H9 (cell line): ENCODE results near the gene SOX13. TPM values are rescaled to one million over a fixed set of nuclear protein-coding genes. Genes with fewer than 3 reads are reported as not detected.

Experiments used
- DNase-seq: peaks from one replicate; pipeline ENCODE4 v3.0.0-alpha.2; 2017
- H2AFZ ChIP-seq: one replicate; pipeline ENCODE4 v1.6.1; 2013; ENCODE audit warnings: mild to moderate bottlenecking, low read length, control low read depth, moderate library complexity
- H2AK5ac ChIP-seq: 2 replicates; pipeline ENCODE4 v1.6.1; 2013; ENCODE audit warnings: low read length, control low read depth, mixed read lengths; ENCODE audit not compliant: insufficient read length
- H2BK120ac ChIP-seq: one replicate; pipeline ENCODE4 v1.6.1; 2013; ENCODE audit warnings: low read depth, mild to moderate bottlenecking, low read length, control low read depth, inconsistent platforms; ENCODE audit not compliant: poor library complexity, severe bottlenecking
- H2BK12ac ChIP-seq: 2 replicates; pipeline ENCODE4 v1.6.1; 2013; ENCODE audit warnings: low read length, control low read depth, mixed read lengths, low read depth; ENCODE audit not compliant: insufficient read length
- H2BK15ac ChIP-seq: 2 replicates; pipeline ENCODE4 v1.6.1; 2013; ENCODE audit warnings: low read depth, low read length, control low read depth
- H2BK20ac ChIP-seq: one replicate; pipeline ENCODE4 v1.6.1; 2013; ENCODE audit warnings: low read depth, mild to moderate bottlenecking, low read length, control low read depth, inconsistent platforms; ENCODE audit not compliant: poor library complexity, severe bottlenecking
- H2BK5ac ChIP-seq: 2 replicates; pipeline ENCODE4 v1.6.1; 2013; ENCODE audit warnings: low read length, control low read depth, mixed read lengths; ENCODE audit not compliant: insufficient read length
- H3K14ac ChIP-seq: 2 replicates; pipeline ENCODE4 v1.6.1; 2013; ENCODE audit warnings: low read length, control low read depth; ENCODE audit not compliant: insufficient read depth
- H3K18ac ChIP-seq: 2 replicates; pipeline ENCODE4 v1.6.1; 2013; ENCODE audit warnings: low read depth, mild to moderate bottlenecking, mixed read lengths, low read length, control low read depth; ENCODE audit not compliant: insufficient read length
- H3K23ac ChIP-seq: 2 replicates; pipeline ENCODE4 v1.6.1; 2013; ENCODE audit warnings: low read length, control low read depth, mixed read lengths, low read depth; ENCODE audit not compliant: insufficient read length
- H3K23me2 ChIP-seq: 2 replicates; pipeline ENCODE4 v1.6.1; 2013; ENCODE audit warnings: low read depth, mild to moderate bottlenecking, mixed read lengths, low read length, control low read depth; ENCODE audit not compliant: insufficient read length, poor library complexity, severe bottlenecking
- H3K27ac ChIP-seq: 2 replicates; pipeline ENCODE4 v1.5.1; 2013; ENCODE audit warnings: low read length, control low read depth, mixed read lengths, low read depth; ENCODE audit not compliant: insufficient read length
- H3K27me3 ChIP-seq: 2 replicates; pipeline ENCODE4 v1.6.1; 2013; ENCODE audit warnings: low read length, control low read depth, inconsistent platforms; ENCODE audit not compliant: insufficient read depth
- H3K4ac ChIP-seq: 2 replicates; pipeline ENCODE4 v1.6.1; 2013; ENCODE audit warnings: low read depth, mild to moderate bottlenecking, control low read depth, inconsistent platforms, low read length, moderate library complexity
- H3K4me1 ChIP-seq: 2 replicates; pipeline ENCODE4 v1.6.1; 2013; ENCODE audit warnings: low read length, control low read depth, inconsistent platforms; ENCODE audit not compliant: insufficient read depth
- H3K4me2 ChIP-seq: 2 replicates; pipeline ENCODE4 v1.6.1; 2013; ENCODE audit warnings: low read length, control low read depth, mixed read lengths; ENCODE audit not compliant: insufficient read length, insufficient read depth
- H3K56ac ChIP-seq: 2 replicates; pipeline ENCODE4 v1.6.1; 2013; ENCODE audit warnings: low read depth, mild to moderate bottlenecking, mixed read lengths, low read length, control low read depth; ENCODE audit not compliant: insufficient read length
- H3K79me1 ChIP-seq: 2 replicates; pipeline ENCODE4 v1.6.1; 2013; ENCODE audit warnings: low read depth, mild to moderate bottlenecking, moderate library complexity, low read length, control low read depth, inconsistent platforms; ENCODE audit not compliant: insufficient read depth, poor library complexity, severe bottlenecking
- H3K79me2 ChIP-seq: 2 replicates; pipeline ENCODE4 v1.6.1; 2013; ENCODE audit warnings: low read length, control low read depth, inconsistent platforms; ENCODE audit not compliant: insufficient read depth
- H3K9ac ChIP-seq: 2 replicates; pipeline ENCODE4 v1.6.1; 2013; ENCODE audit warnings: low read length, control low read depth, mixed read lengths; ENCODE audit not compliant: insufficient read length; ENCODE audit errors: extremely low read depth
- H3K9me3 ChIP-seq: one replicate; pipeline ENCODE4 v1.6.1; 2013; ENCODE audit warnings: low read depth, low read length, inconsistent platforms; ENCODE audit not compliant: control insufficient read depth
- H3T11ph ChIP-seq: one replicate; pipeline ENCODE4 v1.6.1; 2013; ENCODE audit warnings: mild to moderate bottlenecking, low read length, control low read depth, inconsistent platforms
- H4K20me1 ChIP-seq: one replicate; pipeline ENCODE4 v1.6.1; 2013; ENCODE audit not compliant: control insufficient read depth, insufficient read length, insufficient read depth
- H4K5ac ChIP-seq: 2 replicates; pipeline ENCODE4 v1.6.1; 2013; ENCODE audit warnings: low read depth, mild to moderate bottlenecking, mixed read lengths, low read length, control low read depth; ENCODE audit not compliant: insufficient read length
- H4K8ac ChIP-seq: replicated peaks from 2 replicates; pipeline ENCODE4 v1.6.1; 2013; ENCODE audit warnings: low read length, control low read depth, mixed read lengths, low read depth; ENCODE audit not compliant: insufficient read length
- H4K91ac ChIP-seq: 2 replicates; pipeline ENCODE4 v1.6.1; 2013; ENCODE audit warnings: low read depth, mild to moderate bottlenecking, moderate library complexity, mixed read lengths, low read length, control low read depth; ENCODE audit not compliant: insufficient read length
- H3K27ac Mint-ChIP-seq, 3 experiments: 2 replicates in 2 of 3; 3 replicates in 1 of 3; pipeline ENCODE4 v1.8.0; 2020 to 2021; ENCODE audit warnings: mixed read lengths in 3 of 3, mild to moderate bottlenecking in 1 of 3, moderate library complexity in 1 of 3
- H3K27me3 Mint-ChIP-seq: 2 replicates; pipeline ENCODE4 v1.8.0; 2021; ENCODE audit warnings: low read depth, mild to moderate bottlenecking, moderate library complexity, mixed read lengths
- H3K36me3 Mint-ChIP-seq, 3 experiments: 2 replicates in 2 of 3; 3 replicates in 1 of 3; pipeline ENCODE4 v1.8.0; 2020 to 2021; ENCODE audit warnings: low read depth in 3 of 3, mixed read lengths in 3 of 3; ENCODE audit not compliant: insufficient read depth in 1 of 3
- H3K4me1 Mint-ChIP-seq, 2 experiments: 2 replicates each; pipeline ENCODE4 v1.8.0; 2020; ENCODE audit warnings: mixed read lengths in 2 of 2
- H3K4me3 Mint-ChIP-seq, 2 experiments: 2 replicates in 1 of 2; 3 replicates in 1 of 2; pipeline ENCODE4 v1.8.0; 2020 to 2021; ENCODE audit warnings: mild to moderate bottlenecking in 2 of 2, mixed read lengths in 2 of 2, moderate library complexity in 1 of 2
- H3K9me3 Mint-ChIP-seq, 2 experiments: 2 replicates in 1 of 2; 3 replicates in 1 of 2; pipeline ENCODE4 v1.8.0; 2020; ENCODE audit warnings: mild to moderate bottlenecking in 2 of 2, mixed read lengths in 2 of 2, moderate library complexity in 1 of 2
- WGBS: extraction: QIAGEN DNeasy Blood & Tissue Kit; methylation state at CpG from one replicate; pipeline ENCODE4 v1.1.7; 2013; ENCODE audit warnings: missing lambda C conversion rate, low lambda C conversion rate, mixed read lengths; ENCODE audit not compliant: insufficient read length; ENCODE audit errors: extremely low coverage; 5-methylcytosine and 5-hydroxymethylcytosine counted together
- total RNA-seq: library from RNA; stranded (reverse); gene quantifications from 2 replicates; pipeline ENCODE4 v1.2.1, GENCODE V29; 2021
- TF ChIP-seq, protein P1 (sequence below): fragments of 200-600 bp; sonication (generic); conservative IDR thresholded peaks from 3 replicates; pipeline ENCODE4 v1.8.0; 2021; ENCODE audit warnings: antibody characterized with exemption, mild to moderate bottlenecking

Gene SOX13
- total RNA-seq, 1 experiment from 2014 or later: 120 TPM

DNA sequence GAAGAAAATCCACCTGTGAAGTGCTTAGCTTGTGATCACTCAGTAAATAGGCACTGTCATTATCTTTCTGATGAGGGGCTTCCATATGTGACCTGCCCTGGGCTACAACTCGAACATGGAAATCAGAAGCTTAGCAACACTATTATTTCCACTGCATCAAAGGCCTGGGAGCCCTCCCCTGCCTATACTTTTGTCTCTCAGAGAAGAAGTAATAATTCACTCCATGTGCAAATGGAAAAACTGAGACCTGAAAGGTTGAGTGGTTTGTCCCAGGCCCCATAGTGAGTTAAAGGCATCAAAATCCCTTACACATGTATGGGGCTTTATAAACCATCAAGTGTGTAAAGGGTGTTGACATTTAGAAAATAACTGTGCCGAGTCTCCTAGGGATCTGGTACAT is 20.9 kb downstream of the SOX13 start:
- peaks cover 6% of the 10 kb centered on the region for H3K79me1 ChIP-seq
- no peak overlapping the region for H3K56ac ChIP-seq
- no peak overlapping the region for H3T11ph ChIP-seq
- H3K4me3 Mint-ChIP-seq: peak overlapping the region in 1 of 2 experiments; percentile 58; a peak in 3 of 5 replicates
- H3K9ac ChIP-seq: no peak overlapping the region
- peaks cover 31% of the 10 kb centered on the region for H3K4me1 ChIP-seq
- no peaks in the 10 kb centered on the region for H3K23me2 ChIP-seq
- no peak overlapping the region for H2BK12ac ChIP-seq
- no peaks in the 10 kb centered on the region; the same call in 1 of the 2 replicates for H3K27me3 Mint-ChIP-seq
- H3K36me3 Mint-ChIP-seq: peaks cover 2 to 10% (median 8%) of the 10 kb centered on the region in 3 experiments; a peak in 4 of 7 replicates
- H2BK120ac ChIP-seq: no peak overlapping the region
- H4K91ac ChIP-seq: no peak overlapping the region
- no peak overlapping the region for H2BK5ac ChIP-seq
- peak overlapping the region; percentile 41 for H3K4me2 ChIP-seq
- no peak overlapping the region for H3K18ac ChIP-seq
- H2AFZ ChIP-seq: no peak overlapping the region
- no peak overlapping the region for H4K8ac ChIP-seq
- H3K27me3 ChIP-seq: no peaks in the 10 kb centered on the region
- no peak overlapping the region for H3K4ac ChIP-seq
- no peaks in the 10 kb centered on the region for H3K9me3 ChIP-seq
- no peak overlapping the region for H3K27ac ChIP-seq
- H2AK5ac ChIP-seq: no peak overlapping the region
- no peak overlapping the region for H4K5ac ChIP-seq
- H2BK15ac ChIP-seq: no peak overlapping the region
- H3K27ac Mint-ChIP-seq: peak overlapping the region in 2 of 3 experiments; percentile 29 to 64; a peak in 4 of 7 replicates
- no peak overlapping the region for H2BK20ac ChIP-seq
- no peaks in the 10 kb centered on the region for H3K9me3 Mint-ChIP-seq
- H3K23ac ChIP-seq: no peak overlapping the region
- H3K4me1 Mint-ChIP-seq: peaks cover 78 to 83% of the 10 kb centered on the region in 2 experiments
- no CpG with 5 or more reads among the region's 2 CpGs for WGBS
- TF ChIP-seq, protein P1, sequence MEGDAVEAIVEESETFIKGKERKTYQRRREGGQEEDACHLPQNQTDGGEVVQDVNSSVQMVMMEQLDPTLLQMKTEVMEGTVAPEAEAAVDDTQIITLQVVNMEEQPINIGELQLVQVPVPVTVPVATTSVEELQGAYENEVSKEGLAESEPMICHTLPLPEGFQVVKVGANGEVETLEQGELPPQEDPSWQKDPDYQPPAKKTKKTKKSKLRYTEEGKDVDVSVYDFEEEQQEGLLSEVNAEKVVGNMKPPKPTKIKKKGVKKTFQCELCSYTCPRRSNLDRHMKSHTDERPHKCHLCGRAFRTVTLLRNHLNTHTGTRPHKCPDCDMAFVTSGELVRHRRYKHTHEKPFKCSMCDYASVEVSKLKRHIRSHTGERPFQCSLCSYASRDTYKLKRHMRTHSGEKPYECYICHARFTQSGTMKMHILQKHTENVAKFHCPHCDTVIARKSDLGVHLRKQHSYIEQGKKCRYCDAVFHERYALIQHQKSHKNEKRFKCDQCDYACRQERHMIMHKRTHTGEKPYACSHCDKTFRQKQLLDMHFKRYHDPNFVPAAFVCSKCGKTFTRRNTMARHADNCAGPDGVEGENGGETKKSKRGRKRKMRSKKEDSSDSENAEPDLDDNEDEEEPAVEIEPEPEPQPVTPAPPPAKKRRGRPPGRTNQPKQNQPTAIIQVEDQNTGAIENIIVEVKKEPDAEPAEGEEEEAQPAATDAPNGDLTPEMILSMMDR: no peak
- H3K14ac ChIP-seq: no peak overlapping the region
- H4K20me1 ChIP-seq: peaks cover 4% of the 10 kb centered on the region
- DNase-seq: no peak
- peaks cover 78% of the 10 kb centered on the region for H3K79me2 ChIP-seq
